ENCODE results near the gene VDAC2.
"Not testable (repeated sequence)": the region's sequence is repeated elsewhere in the genome, so short reads cannot be mapped to it uniquely, and the experiment has no call there.

The VDAC2 gene

DNA sequence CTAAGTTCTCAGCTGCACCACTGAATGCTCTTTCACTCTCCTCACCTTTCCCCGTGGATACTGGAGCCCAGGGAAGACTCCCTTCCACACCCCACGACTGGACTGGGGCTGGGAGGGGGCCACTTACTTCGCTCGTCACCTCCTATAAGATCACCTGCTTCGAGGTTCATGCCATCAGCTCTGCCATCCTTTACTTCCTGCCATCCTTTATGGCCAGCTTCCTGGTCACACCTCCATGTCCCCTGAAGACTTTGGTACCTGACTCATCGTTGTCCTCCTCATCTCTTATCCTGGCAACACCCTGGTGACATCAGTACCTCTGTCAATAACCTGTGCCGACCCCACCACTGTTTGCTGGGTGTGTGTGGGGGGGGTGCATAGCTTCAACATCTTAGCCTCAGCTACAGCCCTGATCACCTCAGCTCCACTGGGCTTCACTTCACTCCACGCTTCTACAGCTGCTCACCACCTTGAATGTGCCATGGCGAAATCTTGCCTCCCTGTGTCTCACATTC, 8.7 kb upstream of the VDAC2 start:
- no peak for DNase-seq

DNA sequence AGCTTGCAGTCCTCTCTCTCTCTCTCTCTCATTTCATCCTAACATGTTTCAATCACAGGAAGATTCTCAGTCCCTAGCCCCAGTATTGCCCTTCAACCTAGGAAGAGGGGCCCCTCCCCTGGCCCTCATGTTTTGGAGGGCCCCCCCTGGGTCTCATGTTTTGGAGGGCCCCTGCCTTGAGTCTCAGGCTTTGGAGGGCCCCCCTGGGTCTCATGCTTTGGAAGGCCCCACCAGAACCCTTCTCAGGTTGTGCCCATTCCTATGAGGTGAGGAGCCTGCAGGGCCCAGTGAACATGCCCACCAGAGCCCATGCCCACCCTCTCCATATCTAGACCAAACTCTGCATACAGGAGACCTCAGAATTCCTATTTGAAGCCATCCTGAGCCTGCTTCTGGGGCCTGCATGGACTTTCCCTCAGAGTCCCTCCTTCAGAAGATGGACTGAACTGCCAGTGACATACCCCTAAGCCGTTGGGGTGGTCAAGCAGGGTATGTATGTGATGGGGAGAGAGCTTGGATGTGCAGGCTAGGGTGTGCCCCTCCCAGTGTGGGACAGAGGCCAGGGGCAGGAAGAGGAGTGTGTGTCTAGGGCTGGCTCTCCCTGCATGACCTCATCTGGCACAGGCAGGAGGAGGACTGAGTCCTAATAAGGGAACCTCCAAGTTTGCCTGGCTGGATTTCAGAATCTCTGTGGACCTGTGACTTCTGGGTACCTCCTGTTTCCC, 8.1 kb upstream of the VDAC2 start:
- no peak for DNase-seq

DNA sequence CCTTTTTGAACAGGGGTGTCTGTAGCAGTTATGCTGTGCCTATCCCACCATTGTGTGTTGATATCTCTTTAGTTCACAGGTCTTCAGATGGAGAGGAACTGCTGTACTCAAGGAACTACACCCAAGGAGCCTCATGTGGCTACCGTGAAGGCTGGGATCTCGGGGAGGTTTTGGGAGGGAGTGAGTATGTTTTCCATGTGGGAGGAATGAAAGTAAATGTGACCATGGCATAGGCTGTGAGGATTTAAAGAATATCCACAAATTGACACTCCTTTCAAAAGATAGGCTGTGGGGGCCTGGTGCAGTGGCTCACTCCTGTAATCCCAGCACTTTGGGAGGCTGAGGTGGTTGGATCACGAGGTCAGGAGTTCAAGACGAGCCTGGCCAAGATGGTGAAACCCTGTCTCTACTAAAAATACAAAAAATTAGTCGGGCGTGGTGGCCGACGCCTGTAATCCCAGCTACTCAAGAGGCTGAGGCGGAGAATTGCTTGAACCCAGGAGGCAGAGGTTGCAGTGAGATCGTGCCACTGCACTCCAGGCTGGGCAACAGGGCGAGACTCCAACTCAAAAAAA, 7.5 kb upstream of the VDAC2 start:
- DNase-seq: not testable (repeated sequence)

DNA sequence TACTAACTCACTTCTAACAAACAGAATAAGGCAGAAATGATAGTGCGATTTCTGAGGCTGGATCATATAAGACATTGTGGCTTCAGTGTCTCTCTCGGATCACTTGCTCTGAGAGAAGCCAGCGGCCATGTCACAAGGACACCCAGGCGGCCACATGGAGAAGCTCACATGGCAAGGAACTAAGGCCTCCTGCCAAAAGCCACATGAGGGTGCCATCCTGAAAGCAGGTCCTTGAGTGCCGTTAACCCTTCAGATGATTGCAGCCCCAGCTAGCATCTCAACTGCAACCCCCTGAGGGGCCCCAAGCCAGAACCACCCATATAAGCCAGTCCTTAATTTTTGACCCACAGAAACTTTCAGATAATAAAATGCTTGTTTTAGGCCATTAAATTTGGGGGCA, 6.9 kb upstream of the VDAC2 start:
- no peak for DNase-seq

DNA sequence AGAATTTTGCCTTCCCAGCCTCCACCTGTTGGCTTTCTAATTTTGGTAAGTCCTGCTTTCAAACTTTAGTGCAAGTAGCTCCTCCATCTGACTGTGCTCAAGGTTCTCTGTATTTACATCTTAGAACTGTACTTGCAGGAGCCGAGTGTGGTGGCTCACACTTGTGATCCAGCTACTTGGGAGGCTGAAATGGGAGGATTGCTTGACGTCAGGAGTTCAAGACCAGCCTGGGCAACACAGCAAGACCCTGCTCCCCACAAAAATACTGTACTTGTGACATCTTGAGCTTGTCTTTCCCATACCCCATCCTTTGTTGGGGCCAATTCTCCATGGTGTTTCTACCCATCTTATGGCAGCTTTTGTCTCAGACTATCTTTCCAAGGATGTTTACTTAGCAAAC, 4.7 kb upstream of the VDAC2 start:
- no peak for DNase-seq

DNA sequence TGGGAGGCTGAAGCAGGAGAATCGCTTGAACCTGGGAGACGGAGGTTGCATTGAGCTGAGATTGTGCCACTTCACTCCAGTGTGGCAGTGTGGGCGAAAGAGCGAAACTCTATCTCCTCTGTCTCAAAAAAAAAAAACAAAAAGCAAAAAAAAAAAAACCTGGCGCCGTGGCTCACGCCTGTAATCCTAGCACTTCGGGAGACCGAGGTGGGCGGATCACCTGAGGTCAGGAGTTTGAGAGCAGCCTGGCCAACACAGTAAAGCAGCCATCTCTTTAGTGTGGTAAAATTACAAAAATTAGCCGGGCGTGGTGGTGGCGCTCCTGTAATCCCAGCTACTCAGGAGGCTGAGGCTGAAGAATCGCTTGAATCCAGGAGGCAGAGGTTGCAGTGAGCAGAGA, 4.0 kb upstream of the VDAC2 start:
- DNase-seq: not testable (repeated sequence)

DNA sequence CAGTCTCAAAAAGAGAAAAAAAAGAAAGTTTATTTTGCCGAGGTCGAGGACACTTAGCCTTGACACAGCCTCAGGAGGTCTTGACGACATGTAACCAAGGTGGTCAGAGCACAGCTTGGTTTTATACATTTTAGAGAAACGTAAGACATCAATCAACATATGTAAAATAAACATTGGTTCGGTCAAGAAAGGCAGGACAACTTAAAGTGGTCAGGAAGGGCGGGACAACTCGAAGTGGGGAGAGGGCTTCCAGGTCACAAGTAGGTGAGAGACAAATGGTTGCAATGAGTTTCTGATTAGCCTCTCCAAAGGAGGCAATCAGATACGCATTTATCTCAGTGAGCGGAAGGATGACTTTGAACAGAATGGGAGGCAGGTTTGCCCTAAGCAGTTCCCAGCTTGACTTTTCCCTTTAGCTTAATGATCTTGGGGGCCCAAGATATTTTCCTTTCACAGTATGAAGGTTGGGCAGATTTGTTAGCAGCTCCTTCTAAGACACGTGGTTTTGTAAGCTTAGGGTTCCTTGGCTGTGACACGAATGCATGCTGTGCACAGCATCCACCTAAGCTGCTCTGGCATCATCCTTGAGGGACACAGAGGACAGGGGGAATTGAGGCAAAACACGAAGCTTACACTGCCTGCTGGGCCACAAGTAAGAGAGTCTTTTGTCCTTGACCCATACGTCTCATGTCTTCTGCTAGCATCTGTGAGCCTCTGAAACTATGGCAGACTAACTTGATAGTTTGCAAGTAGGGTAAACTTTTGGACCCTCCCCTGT, 3.3 kb upstream of the VDAC2 start:
- DNase-seq: no peak

DNA sequence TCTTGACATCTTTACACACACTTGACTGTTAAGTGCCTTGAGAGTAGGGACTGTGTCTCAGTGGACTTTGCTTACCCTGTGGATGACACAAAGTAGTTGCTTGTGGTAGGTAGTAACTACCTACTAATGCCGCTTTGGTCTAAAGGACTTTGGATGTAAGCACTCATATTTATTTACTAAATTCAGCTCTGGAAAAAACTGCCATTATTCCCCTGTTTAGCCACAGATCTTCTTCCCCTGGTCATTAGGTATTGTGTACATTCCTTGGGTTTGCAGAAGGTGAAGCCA, 2.8 kb upstream of the VDAC2 start:
- no peak for DNase-seq

DNA sequence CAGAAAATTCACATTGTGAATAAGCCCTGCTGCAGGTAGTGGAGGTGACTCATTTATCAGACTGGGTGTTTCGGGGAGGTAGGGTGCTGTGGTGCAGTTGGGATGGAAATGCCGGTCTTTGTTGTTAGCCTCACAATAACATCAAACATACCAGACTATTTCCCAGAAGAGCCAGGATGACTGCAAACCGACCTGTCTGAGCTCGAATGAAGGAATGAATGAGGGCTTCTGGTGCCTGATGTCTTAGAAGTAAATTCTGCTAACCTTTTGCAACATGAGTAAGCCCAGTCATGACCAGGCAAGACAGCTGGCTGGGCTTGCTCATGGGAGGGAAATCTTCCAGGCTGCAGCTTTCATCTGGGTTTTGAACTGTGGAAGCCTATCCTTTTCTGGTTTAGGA, 2.4 kb upstream of the VDAC2 start:
- no peak for DNase-seq

DNA sequence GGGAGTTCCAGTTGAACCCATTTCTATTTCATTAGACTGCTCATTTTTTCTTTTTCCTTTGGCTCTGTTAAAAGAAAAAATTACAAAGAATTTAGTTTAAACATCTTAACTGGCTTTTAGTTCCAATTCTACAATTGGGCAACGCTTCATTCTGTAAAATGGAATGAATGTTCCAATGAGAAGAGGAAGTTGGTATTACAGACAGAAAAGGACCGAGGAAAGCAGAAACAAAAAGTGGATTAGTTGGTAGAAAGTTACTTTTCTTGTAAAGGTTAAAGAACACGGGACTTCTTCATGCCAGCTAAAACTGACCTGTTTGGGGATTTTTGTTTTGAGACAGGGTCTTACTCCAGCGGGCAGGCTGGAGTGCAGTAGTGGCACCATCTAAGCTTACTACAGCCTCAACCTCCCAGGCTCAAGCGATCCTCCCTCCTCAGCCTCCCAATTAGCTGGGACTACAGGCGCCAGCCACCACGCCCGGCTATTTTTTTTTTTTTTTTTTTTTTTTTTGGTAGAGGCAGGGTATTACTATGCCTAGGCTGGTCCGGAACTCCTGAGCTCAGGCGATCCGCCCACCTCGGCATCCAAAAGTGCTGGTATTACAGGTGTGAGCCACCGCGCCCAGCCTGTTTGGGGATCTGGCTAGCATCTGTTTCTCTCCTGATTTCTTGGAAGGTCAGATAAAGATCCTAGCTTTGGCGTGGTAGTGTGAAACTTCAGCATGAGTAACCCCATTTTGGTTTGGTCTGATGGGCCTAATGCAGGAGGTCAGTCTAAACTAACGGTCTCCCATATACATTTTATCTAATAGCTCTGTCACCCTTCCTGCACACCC, 1.3 kb upstream of the VDAC2 start:
- DNase-seq: no peak

DNA sequence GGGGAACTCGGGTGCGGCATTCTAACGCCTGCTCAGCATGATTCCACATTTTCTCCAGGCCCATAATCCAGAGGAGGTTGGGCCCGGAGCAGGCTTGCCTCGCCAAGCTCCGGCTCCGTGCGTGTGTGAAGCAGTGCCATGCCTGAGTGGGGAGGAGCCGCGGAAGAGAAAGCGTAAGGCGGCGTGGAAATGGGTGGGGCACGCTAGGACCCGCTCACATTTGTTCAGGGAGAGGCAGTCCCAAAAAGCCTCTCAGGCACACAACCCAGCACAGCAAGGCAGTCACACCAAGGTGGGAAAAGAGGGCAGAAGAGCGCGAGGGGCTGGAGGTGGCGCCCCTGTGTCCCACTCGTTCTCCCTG, 695 bp upstream of the VDAC2 start:
- DNase-seq: peak; percentile 37 to 49

DNA sequence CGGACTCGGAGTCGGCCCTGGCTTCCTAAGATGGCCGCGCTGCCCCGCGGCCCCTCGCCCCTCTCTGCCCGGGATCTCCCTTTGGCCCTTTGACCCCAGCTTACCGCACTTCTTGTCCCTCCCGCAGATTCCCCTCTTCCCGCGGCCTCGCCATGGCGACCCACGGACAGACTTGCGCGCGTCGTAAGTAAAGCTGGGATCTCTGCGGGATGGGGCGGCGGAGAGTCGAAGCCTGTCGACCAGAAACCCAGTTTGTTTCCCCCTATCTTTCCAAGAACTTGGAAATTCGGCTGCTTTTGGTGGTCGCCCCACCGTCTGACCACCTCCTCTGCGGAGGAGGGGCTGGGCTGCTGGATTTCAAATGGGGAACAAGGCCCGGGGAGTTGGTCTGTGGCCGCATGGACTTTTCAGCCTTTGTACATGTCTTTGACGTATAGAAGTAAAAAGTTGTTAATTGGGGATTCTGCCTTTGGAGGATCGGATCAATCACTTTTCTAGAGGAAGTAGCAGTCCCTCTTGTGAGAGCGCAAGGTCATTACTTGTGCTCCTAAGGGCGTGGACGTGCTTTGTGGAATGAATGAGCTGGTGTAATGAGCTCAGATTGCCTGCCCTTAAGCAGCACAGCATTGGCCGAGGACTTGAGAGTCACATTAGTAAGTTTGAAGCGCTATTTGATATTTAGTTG, 553 bp downstream of the VDAC2 start:
- no peak for DNase-seq

DNA sequence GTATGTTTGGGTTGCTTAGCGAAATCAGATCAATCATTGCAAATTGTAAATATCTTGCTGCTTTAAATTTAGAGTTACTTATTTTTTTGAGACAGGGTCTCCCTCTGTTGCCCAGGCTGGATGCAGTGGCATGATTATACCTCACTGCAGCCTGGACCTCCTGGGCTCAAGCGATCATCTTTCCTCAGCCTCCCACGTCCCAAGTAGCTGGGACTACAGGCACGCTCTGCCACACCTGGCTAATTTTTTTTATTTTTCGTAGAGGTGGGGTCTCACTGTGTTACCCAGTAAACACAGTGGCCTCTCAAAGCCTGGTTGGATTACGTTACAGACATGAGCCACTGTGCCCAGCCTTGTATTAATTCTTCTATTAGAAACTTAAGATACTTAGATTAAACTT, 1.7 kb downstream of the VDAC2 start:
- no peak for DNase-seq

DNA sequence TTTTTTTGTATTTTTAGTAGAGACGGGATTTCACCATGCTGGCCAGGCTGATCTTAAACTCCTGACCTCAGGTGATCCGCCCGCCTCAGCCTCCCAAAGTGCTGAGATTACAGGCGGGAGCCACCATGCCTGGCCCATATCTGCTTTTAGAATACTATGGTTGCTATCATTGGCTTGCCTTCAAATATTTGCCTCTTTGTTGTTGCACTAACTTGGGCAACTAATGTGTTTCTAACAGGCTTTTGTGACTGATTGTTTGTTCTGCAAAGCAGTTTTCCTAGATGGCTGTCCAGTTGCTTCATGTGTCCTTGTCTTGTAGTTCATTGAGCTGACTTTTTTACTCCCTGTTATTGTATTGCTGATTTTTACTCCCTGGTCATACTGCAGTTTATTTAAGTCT, 9.7 kb downstream of the VDAC2 start:
- no peak for DNase-seq

DNA sequence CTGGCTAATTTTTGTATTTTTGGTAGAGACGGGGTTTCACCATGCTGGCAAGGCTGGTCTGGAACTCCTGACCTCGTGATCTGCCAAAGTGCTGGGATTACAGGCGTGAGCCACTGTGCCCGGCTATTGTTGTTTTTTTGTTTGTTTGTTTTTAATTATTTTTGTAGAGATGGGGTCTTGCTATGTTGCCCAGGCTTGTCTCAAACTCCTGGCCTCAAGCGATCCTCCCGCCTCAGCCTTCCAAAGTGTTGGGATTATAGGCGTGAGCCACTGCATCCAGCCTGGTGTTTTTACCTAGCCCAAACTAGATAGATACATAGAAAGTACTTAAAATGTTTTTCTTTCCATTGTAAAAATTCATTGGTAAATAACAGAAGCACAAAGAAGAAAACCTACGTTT, 10.9 kb downstream of the VDAC2 start:
- DNase-seq: not testable (repeated sequence)

DNA sequence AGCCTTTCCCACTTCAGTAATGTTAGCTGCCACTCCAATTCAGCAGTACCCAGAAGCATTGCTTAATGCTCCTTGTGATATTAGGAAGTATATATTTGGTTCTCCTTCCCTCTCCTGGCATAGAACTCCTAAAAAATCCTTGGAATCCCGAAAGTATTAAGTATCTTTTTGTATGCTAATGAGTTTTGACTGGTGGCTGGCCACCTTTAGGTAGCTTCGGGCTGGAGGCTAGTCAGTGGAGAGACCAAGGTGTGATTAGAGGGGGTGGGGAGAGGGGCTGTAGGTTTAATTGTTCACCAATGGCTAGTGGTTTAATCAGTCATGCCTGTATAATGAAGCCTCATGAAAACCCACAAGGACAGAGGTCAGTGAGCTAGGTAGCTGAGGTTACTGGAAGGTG, 12.9 kb downstream of the VDAC2 start:
- no peak for DNase-seq

DNA sequence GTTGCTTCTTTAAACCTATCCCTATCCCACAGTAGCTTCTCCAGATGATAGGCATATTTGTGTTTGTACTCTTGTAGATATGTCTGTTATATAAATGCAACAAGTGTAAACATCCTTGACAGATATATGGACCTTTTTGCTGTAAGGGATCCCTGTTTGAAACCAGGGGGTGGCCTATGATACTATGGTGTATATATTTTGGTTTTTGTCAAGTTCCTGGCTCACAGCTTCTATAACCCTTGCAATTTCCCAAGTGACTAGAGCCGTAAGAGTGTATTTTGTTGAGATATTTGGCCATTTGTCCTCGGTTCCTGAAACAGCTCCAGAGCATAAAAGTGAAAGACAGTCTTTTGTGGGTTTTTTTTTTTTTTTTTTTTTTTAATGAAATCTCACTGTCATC, 15.5 kb downstream of the VDAC2 start:
- no peak for DNase-seq

DNA sequence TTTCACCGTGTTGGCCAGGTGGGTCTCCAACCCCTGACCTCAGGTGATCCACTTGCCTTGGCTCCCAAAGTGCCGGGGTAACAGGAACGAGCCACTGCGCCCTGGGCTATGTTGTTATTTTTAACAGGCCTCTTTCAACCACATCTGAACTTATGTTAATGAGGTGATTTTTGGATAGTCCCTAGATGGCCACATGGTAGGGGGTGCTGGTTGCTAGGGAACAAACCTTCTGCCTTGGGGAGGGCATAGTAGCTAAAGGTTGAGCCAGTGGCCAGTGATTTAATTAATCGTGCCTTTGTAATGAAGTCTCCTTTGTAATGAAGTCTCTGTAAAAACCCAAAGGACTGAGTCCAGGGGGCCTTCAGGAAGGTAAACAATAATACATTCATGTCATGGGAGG, 16.1 kb downstream of the VDAC2 start:
- no peak for DNase-seq

DNA sequence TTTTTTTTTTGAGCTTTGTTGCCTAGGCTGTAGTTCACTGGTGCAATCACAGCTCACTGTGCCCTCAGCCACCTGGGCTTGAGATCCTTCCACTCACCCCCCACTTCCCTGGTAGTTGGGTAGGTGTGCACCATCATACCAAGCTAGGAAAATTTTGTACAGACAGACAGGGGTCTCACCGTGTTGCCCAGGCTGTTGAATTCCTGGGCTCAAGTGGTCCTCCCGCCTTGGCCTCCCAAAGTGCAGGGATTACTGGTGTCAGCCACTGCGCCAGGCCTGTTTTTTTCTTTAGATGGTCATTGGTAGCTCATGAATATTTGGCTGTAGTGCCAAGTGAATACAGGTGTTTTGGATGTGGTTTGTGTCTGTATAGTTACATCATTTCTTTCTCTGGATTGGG, 17.7 kb downstream of the VDAC2 start:
- no peak for DNase-seq

DNA sequence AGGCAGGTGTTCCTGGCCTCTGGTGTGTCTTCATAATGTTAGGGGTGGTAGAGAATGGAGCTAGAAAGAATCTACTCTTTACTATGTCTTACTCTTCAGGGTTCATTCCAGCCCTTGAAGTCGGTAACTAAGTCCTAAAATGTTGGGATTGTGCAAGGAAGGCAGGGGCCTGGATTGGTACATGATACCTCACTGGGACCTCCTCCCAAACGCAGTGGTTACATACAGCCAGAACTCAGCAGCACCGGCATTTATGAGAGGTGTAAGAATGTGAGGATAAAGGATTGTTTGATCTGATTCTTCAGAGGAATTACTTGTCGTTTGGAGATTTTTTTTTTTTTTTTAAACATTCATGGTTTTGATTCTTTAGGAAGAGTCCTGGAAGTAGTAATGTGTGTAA, 18.2 kb downstream of the VDAC2 start:
- DNase-seq: no peak

DNA sequence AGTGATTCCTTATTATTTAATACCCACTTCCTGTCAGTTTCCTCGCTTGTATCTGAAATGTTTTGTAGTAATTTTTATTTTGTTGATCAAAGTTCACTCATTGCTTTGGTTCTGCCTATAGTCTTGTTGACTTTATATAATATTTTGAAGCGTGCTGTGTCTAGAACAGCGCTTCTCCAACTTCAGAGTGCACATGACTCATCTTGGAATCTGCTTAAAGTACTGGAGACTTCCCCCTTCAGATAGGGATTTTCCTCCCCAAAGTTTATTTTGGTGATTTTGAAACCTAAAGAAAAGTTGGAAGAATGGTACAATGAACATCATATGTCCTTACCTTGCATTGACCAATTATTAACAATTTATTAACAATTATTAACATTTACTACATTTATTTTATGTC, 19.4 kb downstream of the VDAC2 start:
- DNase-seq: no peak

DNA sequence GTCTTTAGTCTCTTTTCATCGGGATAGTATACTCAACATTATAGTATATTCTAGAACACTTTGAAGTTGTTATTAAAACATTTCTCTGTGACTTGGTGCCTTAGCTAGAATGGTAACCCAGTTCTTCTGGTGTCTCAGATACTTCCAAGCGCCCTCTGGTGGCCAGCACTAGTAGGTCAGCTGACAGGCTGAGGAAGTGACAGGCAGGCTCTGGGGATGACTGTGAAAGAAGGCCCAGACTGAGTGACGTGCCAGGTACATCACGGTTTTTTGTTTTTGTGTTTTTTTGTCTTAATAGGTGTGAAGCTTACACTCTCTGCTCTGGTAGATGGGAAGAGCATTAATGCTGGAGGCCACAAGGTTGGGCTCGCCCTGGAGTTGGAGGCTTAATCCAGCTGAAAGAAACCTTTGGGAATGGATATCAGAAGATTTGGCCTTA, 20.0 kb downstream of the VDAC2 start:
- DNase-seq: peak; percentile 42 to 80
